Mononuclear cell (primary cell): ENCODE measurements around the gene ZNF239. TPM values are rescaled to one million over a fixed set of nuclear protein-coding genes. Genes with fewer than 3 reads are reported as not detected.
A peak's percentile ranks its signal among the peaks of the same experiment; 100 is the strongest.
"Not testable (repeated sequence)": the region's sequence is repeated elsewhere in the genome, so short reads cannot be mapped to it uniquely, and the experiment has no call there.

Experiments used
- H3K27me3 ChIP-seq: 2 replicates; pipeline ENCODE4 v1.6.0; 2011; ENCODE audit warnings: low read length, control low read depth; ENCODE audit not compliant: insufficient read depth
- H3K4me1 ChIP-seq: 2 replicates; pipeline ENCODE4 v1.5.1; 2011; ENCODE audit warnings: mild to moderate bottlenecking, low read length, control low read depth; ENCODE audit not compliant: insufficient read depth
- H3K4me3 ChIP-seq: 2 replicates; pipeline ENCODE4 v1.5.1; 2011; ENCODE audit warnings: mild to moderate bottlenecking, low read length, moderate library complexity
- H3K9me3 ChIP-seq: 2 replicates; pipeline ENCODE4 v1.5.1; 2011; ENCODE audit warnings: low read depth, mild to moderate bottlenecking, control low read depth, low read length
- total RNA-seq: library from RNA; depleted of rRNA; stranded (reverse); fragments of >200 nt; gene quantifications from one replicate; pipeline ENCODE4 v1.2.3, GENCODE V29; 2012

Gene ZNF239
- 0.31 TPM for total RNA-seq

DNA sequence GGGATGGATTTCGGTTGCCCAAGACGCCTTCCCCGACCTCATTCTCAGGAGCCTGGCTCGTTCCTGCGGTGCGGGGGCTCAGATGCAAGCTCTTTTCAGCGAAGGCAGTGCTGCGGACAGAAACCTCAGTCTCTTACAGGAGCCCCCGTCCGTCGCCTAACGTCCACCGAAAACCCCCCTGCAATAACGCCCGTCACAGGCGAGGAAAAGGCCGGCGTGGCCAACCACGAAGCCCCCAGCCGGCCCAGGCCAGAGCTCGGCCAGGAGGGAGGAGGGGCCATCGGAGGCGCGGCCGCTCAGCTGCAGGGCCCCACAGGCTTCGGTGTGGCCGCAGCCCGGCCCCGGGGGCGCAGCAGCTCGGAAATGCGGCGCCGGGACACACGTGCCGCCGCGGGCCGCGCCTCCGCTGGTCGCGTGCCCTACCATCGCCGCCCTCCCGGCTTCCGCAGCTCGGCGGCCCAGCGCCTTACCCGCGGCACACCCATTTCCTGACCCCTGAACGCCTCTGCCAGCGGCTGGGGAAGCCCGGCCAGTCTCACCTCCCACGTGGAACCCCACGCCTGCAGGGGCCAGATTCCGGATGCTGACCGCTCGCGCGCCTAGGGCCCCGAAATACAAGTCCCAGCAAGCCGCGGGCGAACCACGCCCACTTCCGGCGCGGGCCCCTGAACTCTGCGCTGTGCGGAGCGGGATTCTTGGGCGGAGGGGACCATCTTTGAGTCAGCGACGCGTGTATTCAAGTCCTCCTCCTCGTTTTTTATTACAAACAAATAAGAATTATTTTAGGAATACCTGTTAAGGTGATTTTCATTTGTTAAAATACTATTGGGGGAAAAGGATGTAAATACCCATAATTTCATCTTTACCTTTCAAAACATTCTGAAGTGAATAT, at the start of gene ZNF239:
ZNF239 (minus strand) TSS at position 616 of the 892 bp plus-strand sequence. CDS start 16,537 bp downstream, outside the sequence.
- Histone ChIP-seq H3K27me3 (no peaks in the 10 kb centered on the region), H3K9me3 (no peaks in the 10 kb centered on the region), H3K4me1 (peaks cover 25% of the 10 kb centered on the region), H3K4me3 (peak within 1 kb of the TSS; percentile 34)

DNA sequence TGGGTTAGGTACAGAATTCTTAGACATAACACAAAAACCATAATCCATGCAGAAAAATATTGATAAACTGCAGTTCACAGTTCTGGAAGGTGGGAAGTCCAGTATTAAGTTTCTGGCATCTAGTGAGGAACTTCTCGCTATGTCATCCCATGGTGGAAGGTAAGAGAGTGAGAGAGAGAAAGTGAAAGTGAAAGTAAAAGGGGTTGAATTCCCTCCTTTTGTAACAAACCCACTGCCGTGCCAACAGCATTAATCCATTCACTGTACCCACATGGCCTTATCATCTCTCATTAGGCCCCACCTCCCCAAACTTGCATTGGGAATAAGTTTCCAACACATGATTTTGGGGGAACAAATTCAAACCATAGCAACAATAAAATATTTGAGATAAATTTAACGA, 48.9 kb upstream of the ZNF239 start:
- H3K4me3 ChIP-seq, result no peak overlapping the region
- no peaks in the 10 kb centered on the region for H3K4me1 ChIP-seq
- H3K27me3 ChIP-seq, result no peaks in the 10 kb centered on the region
- H3K9me3 ChIP-seq, result peaks cover 15% of the 10 kb centered on the region

DNA sequence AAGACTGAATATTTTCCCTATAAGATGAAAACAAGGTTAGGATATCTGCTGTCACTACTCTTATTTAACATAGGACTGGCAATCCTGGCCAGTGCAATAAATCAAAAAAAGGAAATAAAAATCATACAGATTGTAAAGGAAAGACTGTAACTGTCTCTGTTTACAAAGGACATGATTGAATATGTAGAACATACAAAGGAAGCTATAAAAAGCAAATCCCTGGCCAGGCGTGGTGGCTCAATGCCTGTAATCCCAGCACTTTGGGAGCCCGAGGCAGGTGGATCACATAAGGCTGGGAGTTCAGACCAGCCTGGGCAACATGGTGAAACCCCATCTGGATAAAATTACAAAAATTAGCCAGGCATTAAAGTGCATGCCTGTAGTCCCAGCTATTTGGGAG, 47.6 kb upstream of the ZNF239 start:
- no peaks in the 10 kb centered on the region for H3K27me3 ChIP-seq
- H3K4me3 ChIP-seq, result no peak overlapping the region
- peaks cover 23% of the 10 kb centered on the region for H3K9me3 ChIP-seq
- no peaks in the 10 kb centered on the region for H3K4me1 ChIP-seq

DNA sequence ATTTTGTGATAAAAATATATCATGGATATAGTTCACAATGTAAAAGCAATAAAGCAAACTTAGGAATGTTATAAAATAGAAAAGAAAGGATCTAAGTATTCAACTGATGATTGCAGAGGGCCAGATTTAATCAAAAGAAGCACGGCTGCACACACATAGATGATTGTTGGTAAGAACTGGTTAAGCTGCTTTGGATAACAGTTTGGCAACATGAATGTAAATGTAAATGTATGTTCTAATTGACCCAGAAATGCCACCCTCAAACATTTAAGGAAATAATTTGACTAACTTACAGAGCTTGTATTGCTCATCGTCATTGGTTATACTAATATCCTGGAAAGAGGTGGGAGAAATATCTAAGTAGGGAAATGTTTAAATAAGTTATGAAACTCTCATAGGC, 45.0 kb upstream of the ZNF239 start:
- H3K4me1 ChIP-seq, result no peaks in the 10 kb centered on the region
- H3K4me3 ChIP-seq, result no peak overlapping the region
- no peaks in the 10 kb centered on the region for H3K27me3 ChIP-seq
- H3K9me3 ChIP-seq, result peaks cover 45% of the 10 kb centered on the region

DNA sequence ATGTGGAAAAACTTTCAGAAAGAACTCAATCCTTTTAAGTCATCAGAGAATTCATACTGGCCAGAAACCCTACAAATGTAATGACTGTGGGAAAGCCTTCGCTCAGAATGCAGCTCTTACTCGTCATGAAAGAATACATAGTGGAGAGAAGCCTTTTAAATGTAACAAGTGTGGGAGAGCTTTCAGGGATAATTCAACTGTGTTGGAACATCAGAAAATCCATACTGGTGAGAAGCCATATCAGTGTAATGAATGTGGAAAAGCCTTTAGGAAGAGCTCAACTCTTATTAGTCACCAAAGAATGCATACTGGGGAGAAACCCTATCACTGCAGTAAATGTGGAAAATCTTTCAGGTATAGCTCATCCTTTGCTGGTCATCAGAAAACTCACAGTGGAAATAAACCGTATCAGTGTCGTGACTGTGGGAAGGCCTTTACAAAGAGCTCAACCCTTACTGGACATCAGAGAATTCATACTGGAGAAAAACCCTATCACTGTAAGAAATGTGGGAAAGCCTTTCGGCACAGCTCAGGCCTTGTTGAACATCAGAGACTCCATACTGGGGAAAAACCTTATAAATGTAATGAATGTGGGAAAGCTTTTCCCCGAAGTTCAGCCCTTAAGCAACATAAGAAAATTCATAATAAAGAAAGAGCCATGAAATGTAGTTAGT, 42.4 kb upstream of the ZNF239 start:
- no peak overlapping the region for H3K4me3 ChIP-seq
- peaks cover 50% of the 10 kb centered on the region for H3K9me3 ChIP-seq

DNA sequence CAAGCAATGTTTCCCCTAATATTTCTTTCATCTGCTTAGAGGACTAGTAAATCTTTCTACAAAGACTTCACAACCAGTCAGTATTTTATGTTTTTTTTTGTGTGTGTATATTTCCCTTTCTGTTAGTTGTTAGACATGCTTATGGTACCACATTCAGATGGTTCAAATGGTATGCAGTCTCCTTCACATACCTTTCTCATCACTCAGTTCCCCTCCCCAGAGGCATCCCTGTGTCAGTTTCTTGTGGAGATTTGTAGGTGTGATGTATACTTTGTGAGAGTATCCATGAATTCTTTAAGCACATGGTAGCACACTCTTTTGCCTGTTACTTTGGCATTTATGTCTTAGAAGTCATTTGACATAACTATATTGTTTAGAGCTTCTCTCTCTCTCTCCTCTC, 36.2 kb upstream of the ZNF239 start:
- Histone ChIP-seq H3K9me3 (peaks cover 16% of the 10 kb centered on the region), H3K4me3 (no peak overlapping the region), H3K27me3 (no peaks in the 10 kb centered on the region), H3K4me1 (peaks cover 14% of the 10 kb centered on the region)

More for the DNA sequence above, 42.4 kb upstream of the ZNF239 start:
- H3K4me1 ChIP-seq, result no peaks in the 10 kb centered on the region
- no peaks in the 10 kb centered on the region for H3K27me3 ChIP-seq

DNA sequence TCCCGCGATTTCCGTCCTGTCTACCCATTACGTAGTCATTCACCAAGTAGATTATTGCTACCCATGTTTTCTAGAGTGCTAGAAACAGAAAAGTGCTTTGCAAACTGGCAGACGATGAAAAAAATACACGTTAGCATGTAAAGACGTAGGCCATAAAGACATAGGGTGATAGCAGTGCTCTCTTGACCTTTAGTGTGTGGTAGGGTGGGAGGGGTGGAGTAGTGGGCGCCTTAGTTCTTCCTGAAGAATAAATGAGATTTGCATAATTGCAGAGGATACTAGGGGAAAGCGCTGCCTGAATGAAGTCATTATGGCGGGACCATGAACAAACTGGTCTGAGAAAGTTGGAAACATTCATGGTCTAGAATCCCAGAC, 32.8 kb upstream of the ZNF239 start:
- Histone ChIP-seq H3K27me3 (no peaks in the 10 kb centered on the region), H3K4me1 (peaks cover 14% of the 10 kb centered on the region), H3K9me3 (peaks cover 4% of the 10 kb centered on the region), H3K4me3 (peak overlapping the region; percentile 66)

DNA sequence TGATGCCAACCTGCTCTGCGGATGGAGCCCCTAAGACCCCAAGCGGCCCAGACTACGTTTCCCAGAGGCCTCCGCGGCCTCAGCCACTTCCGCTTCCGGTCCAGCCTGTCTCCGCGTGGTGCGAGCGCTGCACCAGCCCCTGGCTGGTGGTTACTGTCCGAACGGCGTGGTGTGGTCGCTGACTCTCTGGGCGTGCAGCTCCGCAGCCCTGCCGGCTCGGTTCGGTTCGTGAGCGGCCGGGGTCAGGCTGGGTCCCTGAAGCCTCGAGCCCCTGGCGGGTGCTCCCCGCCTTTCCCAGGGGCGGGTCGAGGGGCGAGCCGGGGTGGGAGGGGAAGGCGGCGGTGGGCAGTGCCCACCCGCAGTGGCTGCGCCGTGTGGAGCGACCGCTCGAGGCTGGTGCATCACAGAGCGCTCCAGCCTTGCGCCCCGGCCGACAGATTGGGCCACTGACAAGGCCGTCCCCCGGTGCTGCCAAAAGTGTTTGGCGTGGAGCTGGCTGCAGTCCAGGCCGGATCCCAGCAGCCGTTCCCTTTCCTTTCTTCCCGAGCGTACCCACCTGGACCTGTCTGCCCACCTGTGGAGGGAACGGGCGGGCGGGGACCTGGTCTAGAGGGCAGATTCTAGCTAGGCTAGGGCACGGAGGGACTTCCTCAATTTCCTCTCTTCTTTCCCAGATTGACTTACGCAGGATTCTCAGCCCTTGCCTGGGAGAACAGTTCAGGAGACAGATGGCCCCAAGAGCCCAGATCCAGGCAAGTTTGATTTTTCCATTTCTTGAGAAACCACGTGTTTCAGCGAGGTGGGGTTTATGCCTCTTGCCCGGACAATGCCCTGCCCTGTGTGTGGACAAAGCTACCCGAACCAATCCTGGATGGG, 32.1 kb upstream of the ZNF239 start, which contains the start of gene ZNF485:
ZNF485 (plus strand) TSS at position 116 of the 876 bp plus-strand sequence; CDS start at position 729, 613 bp downstream.
- peak within 1 kb of the TSS; percentile 66 for H3K4me3 ChIP-seq
- peaks cover 14% of the 10 kb centered on the region for H3K4me1 ChIP-seq
- H3K27me3 ChIP-seq, result no peaks in the 10 kb centered on the region
- no peaks in the 10 kb centered on the region for H3K9me3 ChIP-seq

DNA sequence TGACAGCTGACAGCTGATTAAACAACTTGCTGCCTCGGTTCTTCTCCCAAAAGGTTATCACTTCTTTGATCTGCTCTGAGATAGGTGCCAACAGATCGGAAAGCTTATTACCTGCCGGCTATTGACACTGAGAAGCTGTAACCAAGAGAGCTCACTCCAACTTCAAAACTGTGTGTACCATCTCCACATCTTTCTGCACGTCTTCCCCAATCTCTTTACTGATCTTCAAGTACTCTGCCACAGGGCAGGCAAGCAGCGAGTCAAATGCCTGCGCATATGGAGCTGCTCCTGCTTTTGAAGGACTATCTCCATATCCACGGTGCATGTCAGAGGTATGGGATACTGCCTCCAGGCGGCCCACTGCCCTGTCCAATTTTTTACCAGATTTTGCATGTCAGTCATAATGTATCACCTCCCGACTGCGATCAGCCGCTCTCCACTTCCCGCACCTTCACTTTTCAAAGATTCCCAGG, 31.5 kb upstream of the ZNF239 start:
- Histone ChIP-seq H3K4me3 (peak overlapping the region; percentile 66), H3K4me1 (peaks cover 14% of the 10 kb centered on the region), H3K27me3 (no peaks in the 10 kb centered on the region), H3K9me3 (no peaks in the 10 kb centered on the region)

DNA sequence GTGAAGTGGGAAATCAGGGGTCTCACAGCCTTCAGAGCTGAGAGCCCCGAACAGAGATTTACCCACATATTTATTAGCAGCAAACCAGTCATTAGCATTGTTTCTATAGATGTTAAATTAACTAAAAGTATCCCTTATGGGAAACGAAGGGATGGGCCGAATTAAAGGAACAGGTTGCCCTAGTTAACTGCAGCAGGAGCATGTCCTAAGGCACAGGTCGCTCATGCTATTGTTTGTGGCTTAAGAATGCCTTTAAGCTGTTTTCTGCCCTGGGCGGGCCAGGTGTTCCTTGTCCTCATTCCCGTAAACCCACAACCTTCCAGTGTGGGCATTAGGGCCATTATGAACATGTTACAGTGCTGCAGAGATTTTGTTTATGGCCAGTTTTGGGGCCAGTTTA, 27.2 kb upstream of the ZNF239 start:
- not testable (repeated sequence) for H3K4me1 ChIP-seq, H3K9me3 ChIP-seq, H3K27me3 ChIP-seq, H3K4me3 ChIP-seq

DNA sequence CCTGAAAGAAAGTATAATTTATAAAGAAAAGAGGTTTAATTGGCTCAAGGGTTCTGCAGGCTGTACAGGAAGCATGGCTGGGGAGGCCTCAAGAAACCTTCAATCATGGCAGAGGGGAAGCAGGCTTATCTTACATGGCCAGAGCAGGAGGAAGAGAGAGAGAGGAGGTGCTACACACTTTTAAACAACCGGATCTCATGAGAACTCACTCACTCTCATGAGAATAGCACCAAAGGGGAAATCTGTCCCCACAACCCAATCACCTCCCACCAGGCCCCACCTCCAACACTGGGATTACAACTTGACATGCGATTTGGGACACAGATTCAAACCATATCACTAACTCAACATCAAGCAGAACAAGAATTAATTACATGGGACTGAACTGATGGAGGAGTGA, 24.9 kb upstream of the ZNF239 start:
- Histone ChIP-seq H3K4me3 (no peak overlapping the region), H3K4me1 (peaks cover 20% of the 10 kb centered on the region), H3K9me3 (no peaks in the 10 kb centered on the region), H3K27me3 (no peaks in the 10 kb centered on the region)

DNA sequence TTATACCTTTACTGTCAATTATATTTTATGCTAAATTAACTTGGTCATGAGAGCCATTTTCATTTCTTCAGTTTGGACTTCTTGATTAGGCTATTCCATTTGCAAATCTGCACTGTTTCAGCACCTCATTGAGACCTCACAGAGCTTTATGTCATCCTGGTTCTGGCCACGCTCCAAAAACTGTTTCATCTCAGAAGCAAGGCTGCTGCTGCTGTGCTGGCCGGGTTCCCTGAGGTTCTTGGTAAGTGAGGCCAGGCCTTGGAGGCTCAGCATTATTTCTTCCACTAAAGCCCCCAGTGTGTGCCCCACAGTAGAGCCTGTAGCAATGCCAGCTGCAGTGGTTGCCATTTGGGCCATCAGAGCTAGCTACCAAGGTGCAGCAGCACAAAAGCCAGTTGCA, 24.0 kb upstream of the ZNF239 start:
- Histone ChIP-seq H3K4me3 (no peak overlapping the region), H3K27me3 (no peaks in the 10 kb centered on the region), H3K9me3 (no peaks in the 10 kb centered on the region), H3K4me1 (peaks cover 20% of the 10 kb centered on the region)

DNA sequence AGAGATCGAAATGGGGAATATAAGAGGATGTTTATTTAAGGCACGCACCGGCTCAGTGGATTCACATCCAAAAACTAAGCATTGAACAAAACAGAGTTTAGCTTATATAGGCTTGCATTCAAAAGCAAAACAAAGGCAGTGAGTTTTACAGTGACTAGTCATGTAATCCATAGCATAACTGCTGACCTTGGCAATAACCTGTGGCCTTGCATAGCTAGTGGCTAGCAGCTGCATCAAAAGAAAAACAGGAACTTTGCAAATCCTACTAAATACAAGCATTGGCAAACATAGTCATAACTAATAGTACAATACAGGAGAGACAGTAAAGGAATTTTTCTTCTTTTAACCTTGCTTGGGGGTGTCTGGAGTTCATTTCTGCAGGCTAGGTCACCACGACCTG, 22.1 kb upstream of the ZNF239 start:
- H3K4me1 ChIP-seq, result peaks cover 20% of the 10 kb centered on the region
- no peaks in the 10 kb centered on the region for H3K27me3 ChIP-seq
- no peak overlapping the region for H3K4me3 ChIP-seq
- no peaks in the 10 kb centered on the region for H3K9me3 ChIP-seq

DNA sequence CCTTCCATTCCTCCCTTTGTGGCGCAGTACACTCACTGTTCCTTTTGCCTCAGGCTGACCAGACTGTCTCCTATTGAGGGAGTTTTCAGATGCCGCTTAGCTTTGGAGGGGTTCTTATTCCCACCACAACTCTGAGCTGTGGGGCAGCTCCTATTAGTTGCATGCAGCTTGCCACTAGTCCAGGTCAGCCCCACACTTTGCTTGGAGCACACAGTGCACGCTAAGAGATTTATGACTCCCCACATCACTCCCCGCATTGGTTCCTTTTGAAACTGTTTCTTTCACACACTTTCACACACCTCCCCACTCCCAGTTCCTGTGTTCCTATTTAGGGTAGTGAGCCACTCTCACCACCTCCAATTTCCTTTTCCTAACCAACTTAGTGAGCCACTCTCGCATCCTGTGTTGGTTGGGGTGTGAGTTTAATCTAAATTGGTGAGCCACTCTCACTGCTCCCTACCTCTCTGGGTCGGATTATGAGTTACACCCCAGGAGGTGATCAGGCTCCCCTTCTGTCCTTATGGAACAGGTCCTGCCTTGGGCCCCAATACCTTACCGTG, 21.4 kb upstream of the ZNF239 start:
- Histone ChIP-seq H3K4me3 (no peak overlapping the region), H3K9me3 (no peaks in the 10 kb centered on the region), H3K4me1 (peaks cover 20% of the 10 kb centered on the region), H3K27me3 (no peaks in the 10 kb centered on the region)
